Thymus (tissue), 11 donors: ENCODE data around the gene MYO5B. TPM values are rescaled to one million over a fixed set of nuclear protein-coding genes. Genes with fewer than 3 reads are reported as not detected.

Source experiments
- DNase-seq, 9 donors: peaks; one replicate each; pipeline ENCODE4 v3.0.0-alpha.2; 2013; ENCODE audit warnings: low spot score in 9 of 9, low read depth in 6 of 9, missing footprints in 1 of 9
- H3K27ac ChIP-seq, 2 donors: one replicate each; pipeline ENCODE4 v1.5.1; 2013; ENCODE audit warnings: control low read depth in 1 of 2, low read depth in 1 of 2, low read length in 1 of 2, mild to moderate bottlenecking in 1 of 2, moderate library complexity in 1 of 2
- H3K27me3 ChIP-seq, 2 donors: one replicate each; pipeline ENCODE4 v1.5.1; 2013; ENCODE audit warnings: low read length in 1 of 2; ENCODE audit not compliant: control insufficient read depth in 2 of 2, insufficient read depth in 1 of 2
- H3K36me3 ChIP-seq, 2 donors: one replicate each; pipeline ENCODE4 v1.5.1; 2013; ENCODE audit warnings: low read length in 1 of 2, mild to moderate bottlenecking in 1 of 2, moderate library complexity in 1 of 2; ENCODE audit not compliant: control insufficient read depth in 2 of 2, insufficient read depth in 2 of 2
- H3K4me1 ChIP-seq, 2 donors: one replicate each; pipeline ENCODE4 v1.5.1; 2013; ENCODE audit warnings: low read length in 2 of 2; ENCODE audit not compliant: control insufficient read depth in 2 of 2, insufficient read depth in 2 of 2
- H3K4me3 ChIP-seq, 2 donors: one replicate each; pipeline ENCODE4 v1.5.1; 2013; ENCODE audit warnings: low read length in 2 of 2, control low read depth in 1 of 2, mild to moderate bottlenecking in 1 of 2
- H3K9me3 ChIP-seq, 2 donors: one replicate each; pipeline ENCODE4 v1.5.1; 2013; ENCODE audit warnings: low read length in 1 of 2, mild to moderate bottlenecking in 1 of 2; ENCODE audit not compliant: control insufficient read depth in 2 of 2, insufficient read depth in 1 of 2
- WGBS: extraction: QIAGEN DNeasy Blood & Tissue Kit; methylation state at CpG from one replicate; pipeline ENCODE4 v1.1.7; 2013; 5-methylcytosine and 5-hydroxymethylcytosine counted together
- polyA plus RNA-seq: library from polyadenylated mRNA; stranded (reverse); fragments of 200-250 nt; gene quantifications from one replicate; pipeline ENCODE4 v1.2.3, GENCODE V29; 2013
- total RNA-seq: library from RNA; stranded (reverse); fragments of 120-200 nt; gene quantifications from one replicate; pipeline ENCODE4 v1.2.4, GENCODE V29; 2013
- donor health status: healthy.

MYO5B gene
- total and polyA plus RNA-seq, 2 donors = 6.2 to 11.1 TPM

DNA sequence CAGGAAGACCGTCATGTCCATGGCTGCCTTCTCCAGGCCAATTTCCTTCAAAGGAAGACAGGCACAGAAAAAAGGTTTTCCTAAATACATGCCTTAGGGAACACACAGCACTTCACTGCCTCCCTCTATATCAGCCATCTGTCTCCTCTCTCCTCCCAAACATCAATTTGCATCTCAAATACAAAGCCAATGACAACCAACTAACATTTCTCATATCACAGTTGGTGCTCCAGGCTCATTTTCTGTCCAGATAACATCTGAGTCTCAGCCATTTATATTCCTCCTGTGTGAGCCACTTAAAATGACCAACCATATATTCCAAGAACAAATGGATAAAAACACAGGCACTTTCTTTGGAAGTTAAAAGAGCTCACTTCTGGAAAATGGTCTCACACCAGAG lies 319.2 kb downstream of the MYO5B start:
- no peaks in the 10 kb centered on the region for H3K36me3 ChIP-seq
- no peak overlapping the region for H3K4me3 ChIP-seq
- H3K9me3 ChIP-seq = no peaks in the 10 kb centered on the region
- H3K27me3 ChIP-seq = peaks cover 0 to 2% of the 10 kb centered on the region in 2 donors
- no peak overlapping the region for H3K27ac ChIP-seq
- no peak for DNase-seq
- WGBS = 88% methylated on average over 1 of the region's 1 CpG
- no peaks in the 10 kb centered on the region for H3K4me1 ChIP-seq

DNA sequence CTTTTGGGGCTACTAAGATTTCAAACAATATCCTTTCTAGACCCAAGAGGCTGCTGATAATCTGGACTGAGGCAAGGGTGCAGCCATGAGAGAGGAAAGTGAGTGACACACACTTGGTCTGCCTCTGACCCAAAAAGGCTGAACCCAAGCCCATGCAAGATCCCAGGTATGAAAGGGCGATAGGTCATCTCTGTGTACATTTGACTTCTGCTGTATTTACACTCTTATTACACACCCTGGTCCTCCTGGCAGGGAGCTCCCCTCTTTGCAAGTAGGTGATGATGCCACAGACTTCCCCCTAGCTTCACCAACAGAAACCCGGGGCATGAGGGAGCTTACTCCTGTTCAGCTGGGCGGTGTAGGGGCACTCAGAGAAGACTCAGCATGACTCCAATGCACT lies 319.8 kb downstream of the MYO5B start:
- Histone ChIP-seq H3K9me3 (no peaks in the 10 kb centered on the region), H3K36me3 (no peaks in the 10 kb centered on the region), H3K27me3 (peaks cover 0 to 2% of the 10 kb centered on the region in 2 donors), H3K27ac (no peak overlapping the region), H3K4me3 (no peak overlapping the region), H3K4me1 (no peaks in the 10 kb centered on the region)
- DNase-seq = no peak
- 98% methylated on average over 3 of the region's 3 CpGs for WGBS

DNA sequence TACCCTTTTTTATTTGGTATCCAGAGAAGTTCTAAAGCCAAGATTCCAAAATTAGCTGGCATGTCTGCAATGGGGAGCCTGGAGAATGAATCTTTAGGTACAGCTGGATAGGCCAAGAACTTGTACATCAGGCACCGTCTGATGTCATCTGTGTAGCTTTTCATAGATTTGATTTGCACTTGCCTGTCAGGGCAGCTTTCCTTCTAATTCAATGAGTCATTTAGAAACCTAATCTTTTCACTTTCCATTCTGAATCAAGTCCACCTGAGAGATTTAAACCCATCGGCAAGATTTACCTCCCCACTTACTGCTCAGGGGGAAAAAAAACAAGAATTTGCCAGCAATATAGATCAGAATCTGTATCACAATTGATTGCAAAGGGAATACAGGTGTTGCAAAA lies 320.7 kb downstream of the MYO5B start:
- no peak for DNase-seq
- no peak overlapping the region for H3K4me3 ChIP-seq
- no peaks in the 10 kb centered on the region for H3K36me3 ChIP-seq
- H3K9me3 ChIP-seq = no peaks in the 10 kb centered on the region
- no peaks in the 10 kb centered on the region for H3K4me1 ChIP-seq
- H3K27me3 ChIP-seq = peaks cover 0 to 2% of the 10 kb centered on the region in 2 donors
- 92% methylated on average over 2 of the region's 2 CpGs for WGBS
- H3K27ac ChIP-seq = no peak overlapping the region

DNA sequence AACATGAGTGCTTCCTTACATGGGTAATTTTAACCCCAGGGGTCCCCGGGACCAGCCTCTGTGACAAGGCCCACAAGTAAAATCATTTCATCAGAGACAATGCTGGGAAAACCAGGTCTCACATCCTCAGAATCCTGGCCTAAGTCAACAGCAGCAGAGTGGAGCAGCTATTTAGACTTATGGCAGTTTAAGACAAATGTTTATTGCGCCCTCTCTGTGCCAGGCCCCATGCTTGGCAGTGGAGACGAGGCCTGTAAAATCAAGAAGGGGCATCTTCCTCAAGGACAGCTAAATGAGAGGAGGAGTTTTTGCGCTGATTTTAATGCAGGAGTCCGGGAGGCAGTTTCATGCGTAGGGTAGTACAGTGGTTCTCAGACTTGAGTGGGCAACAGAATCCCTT lies 325.6 kb downstream of the MYO5B start:
- WGBS = 98% methylated on average over 6 of the region's 6 CpGs
- no peak for DNase-seq
- H3K36me3 ChIP-seq = no peaks in the 10 kb centered on the region
- H3K4me1 ChIP-seq = no peaks in the 10 kb centered on the region
- peaks cover 0 to 2% of the 10 kb centered on the region in 2 donors for H3K27me3 ChIP-seq
- no peaks in the 10 kb centered on the region for H3K9me3 ChIP-seq
- H3K4me3 ChIP-seq = no peak overlapping the region
- no peak overlapping the region for H3K27ac ChIP-seq

DNA sequence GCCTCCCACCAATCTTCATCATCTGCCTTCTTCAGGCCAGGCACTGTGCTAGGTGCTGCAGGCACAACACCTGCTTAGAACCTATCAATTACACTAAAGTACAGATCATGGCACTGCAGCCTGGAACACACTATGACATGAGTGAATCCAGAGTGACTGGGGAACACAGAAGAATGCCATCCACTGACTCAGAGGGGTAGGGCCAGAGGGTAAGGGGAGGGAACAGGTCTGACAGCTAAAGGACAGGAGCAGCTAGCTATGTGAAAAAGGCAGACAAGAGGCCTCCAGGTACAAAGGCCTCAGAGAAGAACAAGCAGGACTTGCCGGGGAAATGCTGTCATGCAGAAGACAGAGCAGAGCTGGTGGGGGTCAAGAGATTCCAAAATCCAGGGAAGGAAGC lies 328.3 kb downstream of the MYO5B start:
- H3K27me3 ChIP-seq = no peaks in the 10 kb centered on the region
- no peak for DNase-seq
- H3K9me3 ChIP-seq = no peaks in the 10 kb centered on the region
- no peaks in the 10 kb centered on the region for H3K36me3 ChIP-seq
- H3K4me1 ChIP-seq = no peaks in the 10 kb centered on the region
- 100% methylated on average over 1 of the region's 1 CpG for WGBS
- H3K4me3 ChIP-seq = no peak overlapping the region
- H3K27ac ChIP-seq = no peak overlapping the region

DNA sequence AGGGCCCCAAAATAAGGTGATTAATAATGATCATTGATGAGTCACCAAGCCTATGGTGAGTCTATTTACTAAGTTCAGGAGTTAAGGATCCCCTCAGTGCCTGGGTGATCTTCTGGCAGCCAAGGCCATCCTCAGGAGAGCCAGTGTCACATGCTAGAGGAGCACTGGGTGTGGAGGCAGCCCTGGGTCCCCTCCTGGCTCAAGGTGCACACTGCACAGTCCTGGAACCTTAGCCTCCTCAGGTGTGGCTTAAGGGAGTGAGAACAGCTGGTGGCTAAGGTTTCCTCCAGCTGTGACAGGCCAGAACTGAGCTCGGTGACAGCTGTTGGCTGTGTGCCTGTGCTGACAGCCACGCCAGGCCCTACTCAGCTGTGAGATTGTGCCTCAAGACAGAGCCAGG lies 329.5 kb downstream of the MYO5B start:
- Histone ChIP-seq H3K27me3 (no peaks in the 10 kb centered on the region), H3K4me3 (no peak overlapping the region), H3K9me3 (no peaks in the 10 kb centered on the region), H3K27ac (no peak overlapping the region), H3K36me3 (no peaks in the 10 kb centered on the region), H3K4me1 (no peaks in the 10 kb centered on the region)
- peak in 1 of 9 donors; percentile 10 for DNase-seq
- 31% methylated on average over 2 of the region's 2 CpGs for WGBS

DNA sequence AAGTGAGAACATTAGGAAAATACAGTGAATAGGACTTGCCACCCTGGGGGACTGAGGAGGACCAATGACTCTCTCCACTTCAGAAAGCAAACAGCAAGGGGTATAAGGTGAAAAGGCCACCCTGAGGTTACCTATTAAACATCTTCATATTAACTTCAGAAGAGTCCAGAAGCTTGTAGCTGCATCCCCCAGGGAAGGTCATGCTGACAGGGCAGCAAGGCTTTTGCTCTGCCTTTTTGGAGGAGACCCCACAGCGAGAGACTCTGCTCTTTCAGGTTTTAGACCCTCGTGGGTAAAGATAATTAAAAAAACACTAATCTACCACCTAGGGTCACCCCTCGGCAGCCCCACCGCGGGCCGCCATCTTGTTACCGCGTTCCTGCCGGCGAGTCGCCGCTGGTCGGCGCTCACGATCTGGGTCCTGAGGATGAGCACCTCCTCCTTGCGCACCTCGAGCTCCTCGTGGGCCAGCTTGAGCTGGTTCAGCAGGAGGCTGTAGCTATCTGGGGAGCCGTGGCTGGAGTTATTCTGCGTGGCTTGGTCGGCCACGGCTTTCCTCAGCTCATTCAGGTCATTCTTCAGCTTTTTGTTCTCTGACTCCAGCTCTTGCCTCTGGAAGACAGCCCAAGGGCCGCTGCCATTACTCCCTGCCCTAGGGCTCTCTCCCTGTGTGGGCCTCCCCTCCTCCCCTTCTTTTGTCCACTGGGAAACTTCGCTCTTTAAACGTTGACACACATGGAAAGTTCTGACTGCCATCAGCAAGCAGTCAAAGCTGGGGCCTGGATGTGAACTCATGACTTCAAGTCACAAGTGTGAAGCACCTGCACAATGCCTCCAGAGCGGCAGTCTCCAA lies 331.0 kb downstream of the MYO5B start:
- Histone ChIP-seq H3K9me3 (no peaks in the 10 kb centered on the region), H3K4me3 (no peak overlapping the region), H3K27ac (no peak overlapping the region), H3K4me1 (no peaks in the 10 kb centered on the region), H3K36me3 (no peaks in the 10 kb centered on the region), H3K27me3 (no peaks in the 10 kb centered on the region)
- DNase-seq = no peak
- WGBS = 96% methylated on average over 26 of the region's 26 CpGs

DNA sequence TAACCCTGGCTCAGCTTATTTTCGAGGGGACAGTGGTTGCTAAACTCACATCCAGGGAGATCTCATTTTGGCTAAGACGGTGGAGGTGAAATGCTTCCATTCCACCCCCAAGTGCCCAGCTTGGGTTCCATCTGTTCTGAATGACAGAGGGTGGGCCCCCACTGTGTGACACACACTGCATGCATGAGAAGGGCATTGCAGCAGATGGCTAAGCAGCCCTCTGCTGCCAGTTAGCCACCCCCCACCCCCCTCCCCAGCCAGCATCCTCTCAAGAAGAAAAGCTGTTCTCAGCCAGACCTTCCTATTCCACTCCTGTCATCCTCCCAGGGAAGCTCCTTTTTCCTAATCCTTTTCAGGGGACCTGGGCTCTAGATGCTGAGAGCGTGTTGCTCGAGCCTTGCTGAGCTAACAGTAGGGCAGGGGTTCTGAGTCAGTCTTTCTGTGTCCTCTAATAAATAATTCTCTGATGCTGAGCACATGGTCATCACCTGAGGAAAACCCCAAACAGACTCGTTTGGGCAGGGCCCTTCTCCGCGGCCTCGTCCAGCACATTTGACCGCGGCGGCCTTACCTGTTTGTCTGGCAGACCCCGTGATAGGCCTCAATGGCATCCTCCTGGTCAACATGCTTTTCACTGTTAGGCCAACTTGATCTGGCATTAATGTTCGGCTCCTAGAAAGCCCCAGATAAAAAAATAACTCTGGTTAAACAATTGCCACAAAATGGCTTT lies 332.1 kb downstream of the MYO5B start:
- no peak overlapping the region for H3K27ac ChIP-seq
- no peaks in the 10 kb centered on the region for H3K9me3 ChIP-seq
- no peaks in the 10 kb centered on the region for H3K4me1 ChIP-seq
- WGBS = 92% methylated on average over 13 of the region's 13 CpGs
- DNase-seq = no peak
- H3K27me3 ChIP-seq = no peaks in the 10 kb centered on the region
- no peaks in the 10 kb centered on the region for H3K36me3 ChIP-seq
- H3K4me3 ChIP-seq = no peak overlapping the region

DNA sequence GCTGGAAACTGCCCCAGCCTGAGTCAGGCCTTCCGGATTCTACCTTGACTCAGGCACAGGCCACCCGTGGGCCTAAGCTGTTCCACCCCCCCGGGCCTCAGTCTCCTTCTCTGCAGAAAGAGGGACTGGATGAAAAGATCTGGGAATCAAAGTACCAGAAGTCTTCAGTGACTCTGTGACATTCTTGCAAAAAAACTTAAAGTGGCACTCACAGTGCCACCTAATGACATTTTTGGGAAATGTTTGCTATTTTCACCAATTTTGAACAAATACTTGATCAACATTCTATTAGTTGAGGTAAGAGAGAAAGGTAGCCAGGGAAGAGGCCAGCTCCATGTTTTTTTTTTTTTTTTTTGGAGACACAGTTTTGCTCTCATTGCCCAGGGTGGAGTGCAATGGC lies 333.3 kb downstream of the MYO5B start:
- H3K36me3 ChIP-seq = no peaks in the 10 kb centered on the region
- no peak overlapping the region for H3K4me3 ChIP-seq
- no peaks in the 10 kb centered on the region for H3K9me3 ChIP-seq
- H3K4me1 ChIP-seq = no peaks in the 10 kb centered on the region
- H3K27me3 ChIP-seq = no peaks in the 10 kb centered on the region
- WGBS = 63% methylated on average over 3 of the region's 3 CpGs
- H3K27ac ChIP-seq = no peak overlapping the region
- peak in 2 of 9 donors; percentile 12 to 25 for DNase-seq
